Uterus (tissue), 4 donors: ENCODE results near the gene HDC. TPM values are rescaled to one million over a fixed set of nuclear protein-coding genes. Genes with fewer than 3 reads are reported as not detected.

Experiments
- DNase-seq, 2 donors: peaks; one replicate each; pipeline ENCODE4 v3.0.0-alpha.2; 2019 to 2020
- H3K27ac ChIP-seq, 2 donors: fragments of 200-600 bp; sonication (generic); 1 replicate in 1 of 2; 2 replicates in 1 of 2; pipeline ENCODE4 v1.5.1; 2016 to 2018
- H3K27me3 ChIP-seq, 2 donors: fragments of 200-600 bp; sonication (generic); one replicate each; pipeline ENCODE4 v1.5.1; 2018 to 2019; ENCODE audit warnings: control low read depth in 1 of 2
- H3K36me3 ChIP-seq, 2 donors: fragments of 200-600 bp; sonication (generic); one replicate each; pipeline ENCODE4 v1.5.1; 2019; ENCODE audit warnings: control low read depth in 1 of 2
- H3K4me1 ChIP-seq, 2 donors: fragments of 200-600 bp; sonication (generic); one replicate each; pipeline ENCODE4 v1.5.1; 2018 to 2019; ENCODE audit warnings: control low read depth in 1 of 2
- H3K4me3 ChIP-seq, 2 donors: fragments of 200-600 bp; sonication (generic); 1 replicate in 1 of 2; 2 replicates in 1 of 2; pipeline ENCODE4 v1.5.1; 2018 to 2019; ENCODE audit warnings: mild to moderate bottlenecking in 1 of 2
- H3K9me3 ChIP-seq, 2 donors: fragments of 200-600 bp; sonication (generic); one replicate each; pipeline ENCODE4 v1.5.1; 2019; ENCODE audit warnings: control low read depth in 1 of 2
- POLR2A ChIP-seq, 2 donors: fragments of 450-650 bp; IDR thresholded peaks; one replicate each; pipeline ENCODE4 v1.6.1; 2016; ENCODE audit warnings: antibody characterized with exemption in 2 of 2, mild to moderate bottlenecking in 1 of 2, moderate library complexity in 1 of 2
- intact Hi-C: fragments of 100-400 bp; cut with DNase I; formaldehyde crosslinking; loops from one replicate; pipeline ENCODE4 v1.15.1; 2023; ENCODE audit warnings: low total_unique reads
- total RNA-seq, 4 donors: library from RNA; depleted of rRNA in 3 of 4; stranded (reverse); fragments of >200 nt in 3 of 4; gene quantifications; one replicate each; pipeline versions ENCODE4 v1.1.0 to v1.2.4, GENCODE V29; 2014 to 2023
- TF ChIP-seq, protein P1 (sequence below), 4 experiments: fragments of 200-600 bp in 2 of 4; fragments of 450-650 bp in 2 of 4; sonication (generic) in 2 of 4; IDR thresholded peaks; one replicate each; pipeline ENCODE4 v1.5.1; 2016 to 2019; ENCODE audit warnings: antibody characterized with exemption in 4 of 4, mild to moderate bottlenecking in 2 of 4, moderate library complexity in 1 of 4
- donor health status: DM: yes; HTN: yes; CAD: no.

Gene HDC
- total RNA-seq, 4 donors from 2014 or later, result 2.1 to 49.2 (median 3.6) TPM; not detected in 1

DNA sequence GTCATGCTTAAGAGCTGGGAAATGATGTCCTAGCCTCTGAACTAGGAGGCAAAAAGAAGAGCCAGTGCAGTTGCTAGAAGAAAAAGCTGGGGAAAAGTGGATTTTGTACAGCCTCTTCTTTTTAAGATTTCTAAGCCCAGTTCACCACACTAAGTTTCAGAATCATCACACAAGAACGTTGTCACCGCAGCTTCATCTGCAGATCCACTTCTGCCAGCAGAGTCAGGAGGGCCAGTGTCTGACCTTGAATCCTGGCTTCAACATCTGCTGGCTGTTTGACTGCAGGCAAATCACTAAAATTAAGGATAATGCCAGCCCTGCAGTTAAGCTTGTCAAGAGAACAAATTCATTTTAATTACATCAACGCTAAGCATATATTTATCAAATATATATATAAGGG, 36.2 kb downstream of the HDC start:
- no peak for DNase-seq
- Histone ChIP-seq H3K27ac (no peak overlapping the region), H3K27me3 (no peaks in the 10 kb centered on the region), H3K4me1 (no peaks in the 10 kb centered on the region), H3K4me3 (no peak overlapping the region), H3K9me3 (no peaks in the 10 kb centered on the region), H3K36me3 (no peaks in the 10 kb centered on the region)
- intact Hi-C loops, result no loop called here
- no peak for TF ChIP-seq POLR2A (IDR thresholded peaks at IDR 0.05)
- TF ChIP-seq, protein P1, sequence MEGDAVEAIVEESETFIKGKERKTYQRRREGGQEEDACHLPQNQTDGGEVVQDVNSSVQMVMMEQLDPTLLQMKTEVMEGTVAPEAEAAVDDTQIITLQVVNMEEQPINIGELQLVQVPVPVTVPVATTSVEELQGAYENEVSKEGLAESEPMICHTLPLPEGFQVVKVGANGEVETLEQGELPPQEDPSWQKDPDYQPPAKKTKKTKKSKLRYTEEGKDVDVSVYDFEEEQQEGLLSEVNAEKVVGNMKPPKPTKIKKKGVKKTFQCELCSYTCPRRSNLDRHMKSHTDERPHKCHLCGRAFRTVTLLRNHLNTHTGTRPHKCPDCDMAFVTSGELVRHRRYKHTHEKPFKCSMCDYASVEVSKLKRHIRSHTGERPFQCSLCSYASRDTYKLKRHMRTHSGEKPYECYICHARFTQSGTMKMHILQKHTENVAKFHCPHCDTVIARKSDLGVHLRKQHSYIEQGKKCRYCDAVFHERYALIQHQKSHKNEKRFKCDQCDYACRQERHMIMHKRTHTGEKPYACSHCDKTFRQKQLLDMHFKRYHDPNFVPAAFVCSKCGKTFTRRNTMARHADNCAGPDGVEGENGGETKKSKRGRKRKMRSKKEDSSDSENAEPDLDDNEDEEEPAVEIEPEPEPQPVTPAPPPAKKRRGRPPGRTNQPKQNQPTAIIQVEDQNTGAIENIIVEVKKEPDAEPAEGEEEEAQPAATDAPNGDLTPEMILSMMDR (IDR thresholded peaks at IDR 0.05), result no peak

DNA sequence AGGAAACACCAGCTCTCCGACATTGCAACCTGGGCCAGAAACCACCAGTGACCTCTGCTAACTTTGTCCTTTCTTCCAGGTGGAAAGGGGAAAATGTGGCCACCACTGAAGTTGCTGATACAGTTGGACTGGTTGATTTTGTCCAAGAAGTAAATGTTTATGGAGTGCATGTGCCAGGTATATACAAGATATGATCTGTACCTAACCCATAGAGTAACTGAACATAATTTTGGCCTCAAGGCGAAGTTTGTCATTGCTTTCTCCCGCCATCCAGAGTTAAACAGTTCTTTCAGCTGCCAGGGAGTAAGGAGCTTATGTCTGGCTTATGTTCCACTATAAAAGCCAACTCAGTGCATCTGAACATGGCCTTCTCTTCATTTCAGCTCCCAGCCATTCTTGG, 36.7 kb downstream of the HDC start:
- Histone ChIP-seq H3K27ac (no peak overlapping the region), H3K4me1 (no peaks in the 10 kb centered on the region), H3K9me3 (no peaks in the 10 kb centered on the region), H3K27me3 (no peaks in the 10 kb centered on the region), H3K4me3 (no peak overlapping the region), H3K36me3 (no peaks in the 10 kb centered on the region)
- intact Hi-C loops, result no loop called here
- no peak for DNase-seq
- no peak for TF ChIP-seq POLR2A (IDR thresholded peaks at IDR 0.05)
- TF ChIP-seq, protein P1 (IDR thresholded peaks at IDR 0.05), result no peak

DNA sequence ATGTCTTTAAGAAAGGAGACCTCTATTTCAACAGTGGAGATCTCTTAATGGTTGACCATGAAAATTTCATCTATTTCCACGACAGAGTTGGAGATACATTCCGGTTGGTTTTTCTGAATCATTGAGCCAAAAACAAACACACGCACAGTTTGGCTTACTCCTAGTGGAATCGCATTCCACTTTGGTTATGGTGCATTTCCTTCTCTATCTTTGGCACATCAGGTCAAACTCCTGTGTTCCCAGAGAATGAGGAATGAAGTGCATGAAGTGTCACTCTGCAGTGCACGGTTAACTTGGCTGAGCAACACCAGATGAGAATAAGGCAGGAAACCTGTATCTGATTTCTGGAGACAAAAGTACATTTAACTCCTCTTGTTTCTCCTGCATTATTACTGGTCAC, 38.5 kb downstream of the HDC start:
- no peak for TF ChIP-seq POLR2A (IDR thresholded peaks at IDR 0.05)
- TF ChIP-seq, protein P1 (IDR thresholded peaks at IDR 0.05), result no peak
- Histone ChIP-seq H3K27ac (no peak overlapping the region), H3K9me3 (no peaks in the 10 kb centered on the region), H3K4me1 (no peaks in the 10 kb centered on the region), H3K27me3 (no peaks in the 10 kb centered on the region), H3K4me3 (no peak overlapping the region), H3K36me3 (no peaks in the 10 kb centered on the region)
- intact Hi-C loops, result no loop called here
- DNase-seq, result no peak

DNA sequence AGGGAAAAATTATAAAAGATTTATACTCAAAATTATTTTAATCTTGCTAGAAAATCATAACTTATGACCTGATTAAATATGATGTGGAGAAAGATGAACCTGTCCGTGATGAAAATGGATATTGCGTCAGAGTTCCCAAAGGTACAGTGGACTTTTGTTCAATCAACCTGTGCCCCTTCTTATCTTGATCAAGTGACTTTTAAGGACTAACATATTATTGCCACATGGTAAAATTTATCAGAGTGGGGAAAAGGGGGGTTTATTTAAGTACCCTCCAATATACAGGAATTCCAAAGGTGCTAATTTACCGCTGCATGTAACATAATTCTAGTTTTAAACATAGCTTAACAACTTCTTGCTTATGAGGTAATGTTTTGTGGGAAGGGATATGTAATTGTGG, 39.6 kb downstream of the HDC start:
- H3K9me3 ChIP-seq, result no peaks in the 10 kb centered on the region
- TF ChIP-seq, protein P1 (IDR thresholded peaks at IDR 0.05), result no peak
- no peak for TF ChIP-seq POLR2A (IDR thresholded peaks at IDR 0.05)
- no peak overlapping the region for H3K27ac ChIP-seq
- no peaks in the 10 kb centered on the region for H3K4me1 ChIP-seq
- no peaks in the 10 kb centered on the region for H3K27me3 ChIP-seq
- no peak overlapping the region for H3K4me3 ChIP-seq
- intact Hi-C loops, result no loop called here
- no peaks in the 10 kb centered on the region for H3K36me3 ChIP-seq
- DNase-seq, result no peak

DNA sequence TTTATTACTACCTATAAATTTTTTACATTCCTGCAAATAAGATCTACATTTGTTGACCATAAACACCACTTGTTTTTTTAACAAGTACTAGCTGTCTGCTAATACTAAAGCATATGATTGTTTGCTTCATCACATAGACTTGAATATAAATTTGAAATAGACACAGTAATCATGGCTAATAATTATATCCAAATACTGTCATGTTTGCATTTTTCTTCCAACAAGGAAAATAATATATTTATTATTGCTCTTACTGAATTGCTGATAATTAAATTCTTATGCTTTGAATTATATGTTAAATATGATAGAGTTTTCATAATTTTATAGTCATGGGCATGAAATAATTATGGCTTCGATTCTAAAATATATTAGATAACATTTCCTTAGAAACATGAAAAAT, 40.5 kb downstream of the HDC start:
- no peak for TF ChIP-seq POLR2A (IDR thresholded peaks at IDR 0.05)
- TF ChIP-seq, protein P1 (IDR thresholded peaks at IDR 0.05), result no peak
- no peak for DNase-seq
- Histone ChIP-seq H3K4me3 (no peak overlapping the region), H3K27ac (no peak overlapping the region), H3K4me1 (no peaks in the 10 kb centered on the region), H3K9me3 (no peaks in the 10 kb centered on the region), H3K27me3 (no peaks in the 10 kb centered on the region), H3K36me3 (no peaks in the 10 kb centered on the region)
- intact Hi-C loops, result no loop called here
